HTERT RPE-1 (cell line): Measurements from ENCODE around the gene ZNF653.
"Not testable (repeated sequence)": the region's sequence is repeated elsewhere in the genome, so short reads cannot be mapped to it uniquely, and the experiment has no call there.

ENCODE experiments used
- in situ Hi-C: fragments of 300-500 bp; cut with MboI; formaldehyde crosslinking; loops from 4 replicates; pipeline ENCODE4 v1.14.3; 2020; ENCODE audit warnings: low sequenced_read_pairs

Gene ZNF653

GRCh38 chr19:11437955-11438354, 67.7 kb downstream of the ZNF653 start:
- in situ Hi-C loops: no loop called here

- in situ Hi-C loops: no loop called here
These were observed 69.8 kb downstream of the ZNF653 start for GRCh38 chr19:11435833-11436313.

DNA sequence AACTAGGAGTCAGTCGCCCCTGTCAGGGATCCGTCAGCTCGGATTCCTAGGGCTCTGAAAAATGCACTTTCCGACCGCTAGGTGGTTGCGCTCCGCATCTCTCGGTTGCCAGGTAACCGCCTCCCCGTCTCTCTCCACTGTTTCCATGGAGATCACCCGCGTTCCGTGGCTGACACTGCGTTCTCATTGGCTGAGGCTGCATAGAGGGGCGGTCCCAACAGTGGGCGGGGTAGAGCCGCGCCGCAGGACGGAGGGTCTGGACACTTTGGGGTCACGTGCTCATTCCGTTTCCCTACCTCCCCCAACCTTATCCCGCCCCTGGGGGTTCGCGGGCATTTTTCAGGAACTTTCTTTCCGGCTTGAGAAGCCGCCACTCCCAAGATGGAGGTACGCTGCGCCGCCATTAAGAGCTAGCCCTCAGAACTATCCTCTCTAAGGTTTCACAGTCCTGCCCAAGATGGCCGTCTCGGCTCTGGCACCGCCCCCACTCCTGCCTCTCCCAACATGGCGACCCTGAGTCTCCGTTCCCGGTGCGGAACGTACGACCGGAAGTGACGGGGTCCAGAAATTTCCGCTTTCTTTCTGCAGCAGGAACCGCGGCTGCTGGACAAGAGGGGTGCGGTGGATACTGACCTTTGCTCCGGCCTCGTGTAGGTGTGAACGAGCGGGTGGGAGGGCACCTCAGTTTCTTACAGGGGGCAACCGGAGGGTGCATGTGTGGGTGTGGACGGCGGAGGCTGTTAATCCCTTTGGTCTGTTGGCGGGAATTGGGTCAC, 70.4 kb downstream of the ZNF653 start, which contains the start of the genes ODAD3 and PRKCSH:
TSS of gene ODAD3 (minus strand) at position 65 of the 776 bp plus-strand sequence. CDS start 105 bp downstream, outside the sequence.
TSS of gene PRKCSH (plus strand) at position 579 of the 776 bp plus-strand sequence. CDS start 483 bp downstream, outside the sequence.
- in situ Hi-C loops: no loop called here

GRCh38 chr19:11434703-11435056, 71.0 kb downstream of the ZNF653 start:
- in situ Hi-C loops: no loop called here

DNA sequence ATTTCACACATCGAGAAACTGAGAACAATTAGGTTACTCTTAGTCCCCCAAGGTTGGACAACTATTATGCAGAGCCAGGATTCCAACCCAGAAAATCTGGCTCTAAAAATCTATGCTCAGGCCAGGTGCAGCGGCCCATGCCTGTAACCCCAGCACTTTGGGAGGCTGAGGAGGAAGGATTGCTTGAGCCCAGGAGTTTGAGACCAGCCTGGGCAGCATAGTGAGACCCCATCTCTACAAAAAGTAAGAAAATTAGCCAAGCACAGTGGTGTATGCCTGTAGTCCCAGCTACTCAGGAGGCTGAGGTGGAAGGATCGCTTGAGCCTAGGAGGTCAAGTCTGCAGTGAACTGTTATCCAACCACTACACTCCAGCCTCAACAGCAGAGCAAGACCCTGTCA, 72.1 kb downstream of the ZNF653 start:
- in situ Hi-C loops: not testable (repeated sequence)
